VCaP (cell line): ENCODE data around the gene IL22RA1.

ENCODE experiments used
- H3K27ac ChIP-seq: fragments of 450-650 bp; 2 replicates; pipeline ENCODE4 v1.5.1; 2017
- TF ChIP-seq, protein P1 (sequence below): fragments of 450-650 bp; conservative IDR thresholded peaks from 2 replicates; pipeline ENCODE4 v1.5.1; 2017; ENCODE audit warnings: mild to moderate bottlenecking, moderate library complexity

Gene IL22RA1

GRCh38 chr1:24177161-24177560 lies 34.2 kb upstream of the IL22RA1 start:
- TF ChIP-seq, protein P1, sequence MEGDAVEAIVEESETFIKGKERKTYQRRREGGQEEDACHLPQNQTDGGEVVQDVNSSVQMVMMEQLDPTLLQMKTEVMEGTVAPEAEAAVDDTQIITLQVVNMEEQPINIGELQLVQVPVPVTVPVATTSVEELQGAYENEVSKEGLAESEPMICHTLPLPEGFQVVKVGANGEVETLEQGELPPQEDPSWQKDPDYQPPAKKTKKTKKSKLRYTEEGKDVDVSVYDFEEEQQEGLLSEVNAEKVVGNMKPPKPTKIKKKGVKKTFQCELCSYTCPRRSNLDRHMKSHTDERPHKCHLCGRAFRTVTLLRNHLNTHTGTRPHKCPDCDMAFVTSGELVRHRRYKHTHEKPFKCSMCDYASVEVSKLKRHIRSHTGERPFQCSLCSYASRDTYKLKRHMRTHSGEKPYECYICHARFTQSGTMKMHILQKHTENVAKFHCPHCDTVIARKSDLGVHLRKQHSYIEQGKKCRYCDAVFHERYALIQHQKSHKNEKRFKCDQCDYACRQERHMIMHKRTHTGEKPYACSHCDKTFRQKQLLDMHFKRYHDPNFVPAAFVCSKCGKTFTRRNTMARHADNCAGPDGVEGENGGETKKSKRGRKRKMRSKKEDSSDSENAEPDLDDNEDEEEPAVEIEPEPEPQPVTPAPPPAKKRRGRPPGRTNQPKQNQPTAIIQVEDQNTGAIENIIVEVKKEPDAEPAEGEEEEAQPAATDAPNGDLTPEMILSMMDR: no peak
- no peak overlapping the region for H3K27ac ChIP-seq

- TF ChIP-seq, protein P1: no peak
- H3K27ac ChIP-seq: no peak overlapping the region
These were observed 32.3 kb upstream of the IL22RA1 start for GRCh38 chr1:24175033-24175755.

- TF ChIP-seq, protein P1: no peak
- H3K27ac ChIP-seq: no peak overlapping the region
These were observed 31.0 kb upstream of the IL22RA1 start for GRCh38 chr1:24173638-24174575.

DNA sequence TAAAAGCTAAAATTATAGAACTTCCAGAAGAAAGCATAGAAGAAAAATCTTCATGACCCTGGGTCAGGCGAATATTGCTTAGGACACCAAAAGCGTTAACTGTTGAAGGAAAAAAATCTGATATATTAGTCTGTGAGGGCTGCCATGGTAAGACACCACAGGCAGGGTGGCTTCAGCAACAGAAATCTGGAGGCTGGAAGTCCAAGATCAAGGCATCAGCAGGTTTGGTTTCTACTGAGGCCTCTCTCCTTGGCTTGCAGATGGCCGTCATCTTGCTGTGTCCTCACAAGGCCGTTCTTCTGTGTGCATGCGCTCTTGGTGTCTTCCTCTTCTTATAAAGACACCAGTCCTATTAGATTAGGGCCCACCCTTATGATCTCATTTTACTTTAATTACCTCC lies 29.7 kb upstream of the IL22RA1 start:
- TF ChIP-seq, protein P1: no peak
- H3K27ac ChIP-seq: no peak overlapping the region

GRCh38 chr1:24169286-24169685 lies 26.3 kb upstream of the IL22RA1 start:
- TF ChIP-seq, protein P1: no peak
- H3K27ac ChIP-seq: no peak overlapping the region

DNA sequence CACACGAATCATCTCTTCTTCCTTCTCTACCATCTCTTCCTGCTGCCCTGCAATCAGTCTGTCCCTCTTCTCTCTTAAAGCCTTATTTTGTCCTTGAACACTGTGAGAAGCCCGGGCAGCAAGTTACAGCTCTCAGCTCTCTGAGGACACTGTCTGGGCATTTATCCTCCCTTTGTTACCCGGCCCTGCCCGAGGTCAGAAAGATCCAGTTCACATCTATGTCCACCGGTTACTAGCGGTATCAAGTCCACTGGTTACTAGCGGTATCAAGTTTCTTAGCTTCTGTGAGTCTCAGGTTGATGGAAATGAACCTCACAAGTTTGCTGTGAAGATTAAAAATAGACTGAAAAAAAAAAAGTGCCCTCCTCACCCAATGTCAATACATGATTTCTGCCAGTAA lies 25.3 kb upstream of the IL22RA1 start:
- TF ChIP-seq, protein P1: no peak
- H3K27ac ChIP-seq: no peak overlapping the region

DNA sequence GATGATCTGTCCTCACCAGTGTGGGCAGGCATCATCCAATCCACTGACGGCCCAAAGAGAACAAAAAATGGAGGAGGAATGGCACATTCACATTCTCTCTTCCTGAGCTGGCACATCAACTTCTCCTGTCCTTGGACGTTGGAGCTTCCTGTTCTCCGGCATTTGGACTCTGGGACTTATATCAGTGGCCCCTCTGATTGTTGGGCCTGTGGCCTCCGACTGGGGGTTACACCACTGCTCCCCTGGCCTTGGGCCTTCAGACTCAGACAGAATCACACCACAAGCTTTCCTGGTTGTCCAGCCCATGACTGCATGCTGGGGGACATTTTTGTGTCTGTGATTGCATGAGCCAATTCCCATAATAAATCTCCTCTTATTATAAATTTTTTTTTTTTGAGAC lies 24.1 kb upstream of the IL22RA1 start:
- no peak overlapping the region for H3K27ac ChIP-seq
- TF ChIP-seq, protein P1: no peak
